OCI-LY3 (cell line): ENCODE measurements around the gene CLDN9.
A peak's percentile ranks its signal among the peaks of the same experiment; 100 is the strongest.

Experiments used
- H2AFZ ChIP-seq: fragments of 200-600, 300-600 bp; shearing (Covaris generic); 2 replicates; pipeline ENCODE4 v1.6.0; 2014; ENCODE audit warnings: antibody characterized with exemption, low read depth, low read length
- H3K27ac ChIP-seq: fragments of 200-600, 300-600 bp; sonication (generic); 2 replicates; pipeline ENCODE4 v1.5.1; 2014; ENCODE audit warnings: mild to moderate bottlenecking, low read length, moderate library complexity, mixed read lengths
- H3K27me3 ChIP-seq: fragments of 200-600, 300-600 bp; sonication (generic); 2 replicates; pipeline ENCODE4 v1.6.1; 2014; ENCODE audit warnings: low read depth, low read length, mixed read lengths
- H3K36me3 ChIP-seq: fragments of 200-600, 300-600 bp; sonication (generic); replicated peaks from 2 replicates; pipeline ENCODE3; 2014; ENCODE audit warnings: low read depth, low read length, mixed read lengths
- H3K4me1 ChIP-seq: fragments of 300-600, 200-600 bp; sonication (generic); 2 replicates; pipeline ENCODE4 v1.6.1; 2014; ENCODE audit warnings: low read length, mixed read lengths
- H3K4me2 ChIP-seq: fragments of 200-600, 300-600 bp; sonication (generic); 2 replicates; pipeline ENCODE4 v1.6.1; 2014; ENCODE audit warnings: low read length, mixed read lengths
- H3K4me3 ChIP-seq: fragments of 300-600, 200-600 bp; sonication (generic); 2 replicates; pipeline ENCODE4 v1.5.1; 2014; ENCODE audit warnings: antibody characterized with exemption, mild to moderate bottlenecking, low read length, moderate library complexity
- H3K79me2 ChIP-seq: fragments of 300-600, 200-600 bp; shearing (Covaris generic); 2 replicates; pipeline ENCODE4 v1.6.1; 2014; ENCODE audit warnings: mild to moderate bottlenecking, low read length, mixed read lengths
- H3K9ac ChIP-seq: fragments of 300-600, 200-600 bp; shearing (Covaris generic); 2 replicates; pipeline ENCODE4 v1.6.0; 2014; ENCODE audit warnings: mild to moderate bottlenecking, low read length, moderate library complexity
- H3K9me3 ChIP-seq: fragments of 200-600, 300-600 bp; shearing (Covaris generic); 2 replicates; pipeline ENCODE4 v1.6.1; 2014; ENCODE audit warnings: low read length, mixed read lengths; ENCODE audit not compliant: insufficient read depth
- H4K20me1 ChIP-seq: fragments of 200-600, 300-600 bp; sonication (generic); 2 replicates; pipeline ENCODE4 v1.6.1; 2016; ENCODE audit warnings: low read length, mixed read lengths; ENCODE audit not compliant: insufficient read depth
- EZH2phosphoT487 ChIP-seq: fragments of 200-600 bp; shearing (Covaris generic); IDR thresholded peaks from 2 replicates; pipeline ENCODE4 v1.6.1; 2018; ENCODE audit warnings: antibody characterized with exemption, mixed run types, low read depth
- TF ChIP-seq, protein P1 (sequence below): fragments of 200-600, 300-600 bp; sonication (generic); IDR thresholded peaks from 2 replicates; pipeline ENCODE4 v1.5.1; 2014; ENCODE audit warnings: antibody characterized with exemption, low read length, low read depth

CLDN9 gene

DNA sequence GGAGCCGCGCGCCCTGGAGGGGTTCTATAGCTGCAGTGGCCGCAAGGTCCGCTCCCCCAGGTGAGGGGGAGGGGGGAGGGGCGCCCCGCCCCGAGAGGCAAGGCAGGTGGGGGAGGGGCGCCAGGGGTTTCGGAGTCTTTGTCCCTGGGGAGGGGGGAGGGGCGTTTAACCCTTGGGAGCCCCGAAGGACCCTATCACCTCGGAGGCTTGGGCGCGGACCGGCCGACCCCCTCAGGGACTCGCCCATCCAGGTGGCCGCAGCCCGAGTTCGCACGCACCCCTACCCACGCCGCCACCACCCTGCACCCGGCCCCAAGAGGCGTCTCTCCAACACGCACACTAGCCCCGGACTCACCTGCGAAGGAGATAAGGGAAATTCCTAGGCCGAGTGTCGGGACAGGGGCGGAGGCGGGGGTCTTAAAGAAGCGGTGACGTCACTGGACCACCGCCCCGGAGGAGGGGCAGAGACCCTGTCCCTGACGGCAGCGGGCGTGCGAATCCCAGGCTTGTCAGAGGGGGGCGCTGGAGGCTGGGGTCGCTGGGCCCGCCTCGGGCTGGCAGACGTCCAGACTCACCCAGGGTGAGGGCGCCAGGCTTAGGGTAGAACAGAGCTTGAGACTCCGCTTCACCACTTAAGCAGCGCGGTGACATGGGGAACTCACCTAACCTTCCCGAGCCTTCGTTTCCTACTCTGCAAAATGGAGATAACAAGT lies 5.2 kb downstream of the CLDN9 start, which contains the start of gene CLDN6:
Gene CLDN6, minus strand, starts transcription at position 390 of the 713 bp plus-strand sequence. CDS start 2,162 bp downstream, outside the sequence.
- no peaks in the 10 kb centered on the region for H3K36me3 ChIP-seq
- no peak within 1 kb of the TSS for H3K4me3 ChIP-seq
- no peak within 1 kb of the TSS for H3K9ac ChIP-seq
- H4K20me1 ChIP-seq = no peaks in the 10 kb centered on the region
- no peak within 1 kb of the TSS for H3K27ac ChIP-seq
- H3K79me2 ChIP-seq = no peaks in the 10 kb centered on the region
- no peaks in the 10 kb centered on the region for H3K27me3 ChIP-seq
- peaks cover 27% of the 10 kb centered on the region for H3K4me1 ChIP-seq
- TF ChIP-seq EZH2phosphoT487 = no peak
- TF ChIP-seq, protein P1, sequence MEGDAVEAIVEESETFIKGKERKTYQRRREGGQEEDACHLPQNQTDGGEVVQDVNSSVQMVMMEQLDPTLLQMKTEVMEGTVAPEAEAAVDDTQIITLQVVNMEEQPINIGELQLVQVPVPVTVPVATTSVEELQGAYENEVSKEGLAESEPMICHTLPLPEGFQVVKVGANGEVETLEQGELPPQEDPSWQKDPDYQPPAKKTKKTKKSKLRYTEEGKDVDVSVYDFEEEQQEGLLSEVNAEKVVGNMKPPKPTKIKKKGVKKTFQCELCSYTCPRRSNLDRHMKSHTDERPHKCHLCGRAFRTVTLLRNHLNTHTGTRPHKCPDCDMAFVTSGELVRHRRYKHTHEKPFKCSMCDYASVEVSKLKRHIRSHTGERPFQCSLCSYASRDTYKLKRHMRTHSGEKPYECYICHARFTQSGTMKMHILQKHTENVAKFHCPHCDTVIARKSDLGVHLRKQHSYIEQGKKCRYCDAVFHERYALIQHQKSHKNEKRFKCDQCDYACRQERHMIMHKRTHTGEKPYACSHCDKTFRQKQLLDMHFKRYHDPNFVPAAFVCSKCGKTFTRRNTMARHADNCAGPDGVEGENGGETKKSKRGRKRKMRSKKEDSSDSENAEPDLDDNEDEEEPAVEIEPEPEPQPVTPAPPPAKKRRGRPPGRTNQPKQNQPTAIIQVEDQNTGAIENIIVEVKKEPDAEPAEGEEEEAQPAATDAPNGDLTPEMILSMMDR = 0 out of 2 replicates have a peak, but pooled peaks have one; percentile 11
- H2AFZ ChIP-seq = no peak within 1 kb of the TSS
- H3K9me3 ChIP-seq = no peaks in the 10 kb centered on the region
- no peak within 1 kb of the TSS for H3K4me2 ChIP-seq

DNA sequence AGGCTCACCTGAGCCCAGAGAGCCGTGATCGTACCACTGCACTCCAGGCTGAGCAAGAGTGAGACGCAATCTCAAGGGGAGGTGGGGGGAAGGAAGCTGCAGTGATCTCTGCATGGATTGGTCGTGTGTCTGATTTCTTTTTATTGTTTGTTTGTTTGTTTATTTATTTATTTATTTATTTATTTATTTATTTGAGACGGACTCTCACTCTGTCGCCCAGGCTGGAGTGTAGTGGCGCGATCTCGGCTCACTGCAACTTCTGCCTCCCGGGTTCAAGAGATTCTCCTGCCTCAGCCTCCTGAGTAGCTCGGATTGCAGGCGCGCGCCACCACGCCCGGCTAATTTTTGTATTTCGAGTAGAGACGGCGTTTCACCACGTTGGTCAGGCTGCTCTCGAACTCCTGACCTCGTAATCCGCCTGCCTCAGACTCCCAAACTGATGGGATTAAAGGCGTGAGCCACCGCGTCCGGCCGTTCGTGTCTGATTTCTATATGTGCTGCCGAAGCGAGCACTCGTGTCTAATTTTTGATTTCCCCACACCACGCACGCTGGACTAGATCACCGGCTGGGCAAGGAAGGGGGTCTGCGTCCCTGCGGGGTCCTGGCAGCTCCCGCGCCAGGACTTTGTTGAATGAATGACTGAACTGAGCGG lies 7.0 kb downstream of the CLDN9 start:
- Histone ChIP-seq H2AFZ (peak overlapping the region; percentile 86; the same call in 1 of the 2 replicates), H4K20me1 (no peaks in the 10 kb centered on the region), H3K4me2 (peak overlapping the region; percentile 96), H3K9me3 (no peaks in the 10 kb centered on the region), H3K4me3 (peak overlapping the region; percentile 90), H3K36me3 (no peaks in the 10 kb centered on the region), H3K9ac (no peak overlapping the region; the same call in 1 of the 2 replicates), H3K79me2 (no peaks in the 10 kb centered on the region), H3K4me1 (peaks cover 32% of the 10 kb centered on the region), H3K27ac (no peak overlapping the region), H3K27me3 (no peaks in the 10 kb centered on the region)
- TF ChIP-seq, protein P1 = no peak
- TF ChIP-seq EZH2phosphoT487 = no peak

DNA sequence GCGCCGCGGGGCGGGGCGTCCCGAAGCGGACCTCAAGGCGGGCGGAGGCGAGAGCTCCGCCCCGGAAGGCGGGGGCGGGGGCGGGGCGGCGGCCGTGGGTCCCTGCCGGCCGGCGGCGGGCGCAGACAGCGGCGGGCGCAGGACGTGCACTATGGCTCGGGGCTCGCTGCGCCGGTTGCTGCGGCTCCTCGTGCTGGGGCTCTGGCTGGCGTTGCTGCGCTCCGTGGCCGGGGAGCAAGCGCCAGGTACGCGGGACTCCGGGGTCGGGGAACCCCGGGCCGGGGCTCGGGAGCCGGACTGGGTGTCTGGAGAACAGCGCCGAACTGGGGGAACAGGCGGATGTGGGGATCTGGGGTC lies 7.5 kb downstream of the CLDN9 start, which contains the start of gene TNFRSF12A:
Gene TNFRSF12A, plus strand, starts transcription at position 122 of the 357 bp plus-strand sequence. Its CDS starts 30 bp downstream, at position 152.
- peak within 1 kb of the TSS; percentile 96 for H3K4me2 ChIP-seq
- TF ChIP-seq EZH2phosphoT487 = no peak
- TF ChIP-seq, protein P1 = no peak
- H3K36me3 ChIP-seq = no peaks in the 10 kb centered on the region
- peaks cover 32% of the 10 kb centered on the region for H3K4me1 ChIP-seq
- peak within 1 kb of the TSS; percentile 86; the same call in 1 of the 2 replicates for H2AFZ ChIP-seq
- H3K27ac ChIP-seq = no peak within 1 kb of the TSS
- H3K27me3 ChIP-seq = no peaks in the 10 kb centered on the region
- no peaks in the 10 kb centered on the region for H4K20me1 ChIP-seq
- H3K79me2 ChIP-seq = no peaks in the 10 kb centered on the region
- no peaks in the 10 kb centered on the region for H3K9me3 ChIP-seq
- H3K4me3 ChIP-seq = peak within 1 kb of the TSS; percentile 90
- H3K9ac ChIP-seq = peak within 1 kb of the TSS; percentile 49
